Activated CD8-positive, alpha-beta memory T cell treated with anti-CD3 and anti-CD28 coated beads, Interleukin-2, amount 10 ng/mL, durations not matched to agents 7 days and 5 days (primary cell): Measurements from ENCODE around the gene PUS1. TPM values are rescaled to one million over a fixed set of nuclear protein-coding genes. Genes with fewer than 3 reads are reported as not detected.

ENCODE experiments used
- ATAC-seq: fragments of 150-1000 bp; cut with Tn5 transposase; one replicate; pipeline ENCODE4 v1.10.0; 2021; ENCODE audit warnings: moderate library complexity
- CTCF ChIA-PET: fragments of 350-600 bp; sonication (Branson Sonifier 250); formaldehyde crosslinking; loops from one replicate; lab custom pipeline; 2021; ENCODE audit warnings: antibody characterized with exemption; lab: Charles Lee
- DNase-seq: peaks from one replicate; pipeline ENCODE4 v3.0.0-alpha.2; 2020
- H3K27ac Mint-ChIP-seq: one replicate; pipeline ENCODE4 v1.8.0; 2021; ENCODE audit warnings: mild to moderate bottlenecking, mixed read lengths
- H3K27me3 Mint-ChIP-seq: one replicate; pipeline ENCODE4 v1.8.0; 2021; ENCODE audit warnings: mixed read lengths
- H3K36me3 Mint-ChIP-seq: one replicate; pipeline ENCODE4 v1.8.0; 2021; ENCODE audit warnings: mild to moderate bottlenecking, mixed read lengths
- H3K4me1 Mint-ChIP-seq: one replicate; pipeline ENCODE4 v1.8.0; 2021; ENCODE audit warnings: mixed read lengths
- H3K4me3 Mint-ChIP-seq: one replicate; pipeline ENCODE4 v1.8.0; 2021; ENCODE audit warnings: mild to moderate bottlenecking, moderate library complexity, mixed read lengths
- H3K9me3 Mint-ChIP-seq: one replicate; pipeline ENCODE4 v1.8.0; 2022; ENCODE audit warnings: low read depth, mixed read lengths
- total RNA-seq, 2 experiments: library from RNA; stranded (reverse); gene quantifications; one replicate each; pipeline ENCODE4 v1.2.3, GENCODE V29; 2021

Gene PUS1
- total RNA-seq, 2 experiments from 2014 or later: 64.2 to 69.3 TPM

- Mint-ChIP-seq H3K4me1 (peaks cover 12% of the 10 kb centered on the region), H3K27me3 (no peaks in the 10 kb centered on the region), H3K4me3 (peak overlapping the region; percentile 75), H3K27ac (no peak overlapping the region), H3K9me3 (no peaks in the 10 kb centered on the region), H3K36me3 (no peaks in the 10 kb centered on the region)
- DNase-seq (peak; percentile 79), ATAC-seq (peak; percentile 70)
- CTCF ChIA-PET: no interaction called here
These were observed 32.8 kb upstream of the PUS1 start for GRCh38 chr12:131896080-131896810.

GRCh38 chr12:131896811-131897270 lies 32.2 kb upstream of the PUS1 start:
- H3K27ac Mint-ChIP-seq: no peak overlapping the region
- H3K4me3 Mint-ChIP-seq: no peak overlapping the region
- CTCF ChIA-PET: no interaction called here

GRCh38 chr12:131897276-131897675 lies 31.8 kb upstream of the PUS1 start:
- Mint-ChIP-seq H3K36me3 (no peaks in the 10 kb centered on the region), H3K27ac (no peak overlapping the region), H3K4me3 (no peak overlapping the region), H3K4me1 (peaks cover 12% of the 10 kb centered on the region), H3K27me3 (no peaks in the 10 kb centered on the region), H3K9me3 (no peaks in the 10 kb centered on the region)
- no peak for DNase-seq
- ATAC-seq: no peak
- CTCF ChIA-PET: no interaction called here

More at GRCh38 chr12:131896811-131897270, 32.2 kb upstream of the PUS1 start:
- H3K27me3 Mint-ChIP-seq: no peaks in the 10 kb centered on the region
- H3K9me3 Mint-ChIP-seq: no peaks in the 10 kb centered on the region
- H3K4me1 Mint-ChIP-seq: peaks cover 12% of the 10 kb centered on the region
- no peaks in the 10 kb centered on the region for H3K36me3 Mint-ChIP-seq
- DNase-seq (no peak), ATAC-seq (no peak)

GRCh38 chr12:131897875-131898274 lies 31.2 kb upstream of the PUS1 start:
- DNase-seq (no peak), ATAC-seq (no peak)
- Mint-ChIP-seq H3K27me3 (no peaks in the 10 kb centered on the region), H3K36me3 (no peaks in the 10 kb centered on the region), H3K9me3 (no peaks in the 10 kb centered on the region), H3K4me1 (peaks cover 12% of the 10 kb centered on the region), H3K4me3 (no peak overlapping the region), H3K27ac (no peak overlapping the region)
- CTCF ChIA-PET: no interaction called here

GRCh38 chr12:131900397-131900796 lies 28.7 kb upstream of the PUS1 start:
- Mint-ChIP-seq H3K36me3 (no peaks in the 10 kb centered on the region), H3K4me3 (no peak overlapping the region), H3K27me3 (no peaks in the 10 kb centered on the region), H3K9me3 (no peaks in the 10 kb centered on the region), H3K27ac (no peak overlapping the region), H3K4me1 (peaks cover 12% of the 10 kb centered on the region)
- CTCF ChIA-PET: no interaction called here
- ATAC-seq (no peak), DNase-seq (no peak)

GRCh38 chr12:131901431-131902331 lies 27.4 kb upstream of the PUS1 start:
- CTCF ChIA-PET: no interaction called here
- H3K9me3 Mint-ChIP-seq: no peaks in the 10 kb centered on the region
- no peak overlapping the region for H3K27ac Mint-ChIP-seq
- H3K36me3 Mint-ChIP-seq: no peaks in the 10 kb centered on the region
- H3K27me3 Mint-ChIP-seq: no peaks in the 10 kb centered on the region
- no peak overlapping the region for H3K4me3 Mint-ChIP-seq
- H3K4me1 Mint-ChIP-seq: peaks cover 10% of the 10 kb centered on the region
- no peak for ATAC-seq
- DNase-seq: no peak

GRCh38 chr12:131902332-131903241 lies 26.5 kb upstream of the PUS1 start:
- CTCF ChIA-PET: no interaction called here
- ATAC-seq (no peak), DNase-seq (no peak)
- no peaks in the 10 kb centered on the region for H3K9me3 Mint-ChIP-seq
- H3K4me3 Mint-ChIP-seq: no peak overlapping the region
- no peaks in the 10 kb centered on the region for H3K27me3 Mint-ChIP-seq
- no peak overlapping the region for H3K27ac Mint-ChIP-seq
- no peaks in the 10 kb centered on the region for H3K36me3 Mint-ChIP-seq
- H3K4me1 Mint-ChIP-seq: peaks cover 4% of the 10 kb centered on the region

- Mint-ChIP-seq H3K4me3 (no peak overlapping the region), H3K27ac (no peak overlapping the region), H3K4me1 (peaks cover 4% of the 10 kb centered on the region), H3K9me3 (no peaks in the 10 kb centered on the region), H3K36me3 (no peaks in the 10 kb centered on the region), H3K27me3 (no peaks in the 10 kb centered on the region)
- CTCF ChIA-PET: no interaction called here
- ATAC-seq (no peak), DNase-seq (no peak)
These were observed 25.5 kb upstream of the PUS1 start for GRCh38 chr12:131903270-131904255.

GRCh38 chr12:131904346-131904745 lies 24.7 kb upstream of the PUS1 start:
- no peak overlapping the region for H3K4me3 Mint-ChIP-seq
- no peak overlapping the region for H3K27ac Mint-ChIP-seq
- H3K27me3 Mint-ChIP-seq: no peaks in the 10 kb centered on the region
- H3K9me3 Mint-ChIP-seq: no peaks in the 10 kb centered on the region
- DNase-seq (no peak), ATAC-seq (no peak)
- CTCF ChIA-PET: no interaction called here
- peaks cover 4% of the 10 kb centered on the region for H3K4me1 Mint-ChIP-seq
- no peaks in the 10 kb centered on the region for H3K36me3 Mint-ChIP-seq

- no peaks in the 10 kb centered on the region for H3K9me3 Mint-ChIP-seq
- DNase-seq (no peak), ATAC-seq (no peak)
- CTCF ChIA-PET: no interaction called here
- no peaks in the 10 kb centered on the region for H3K27me3 Mint-ChIP-seq
- H3K36me3 Mint-ChIP-seq: no peaks in the 10 kb centered on the region
- H3K4me1 Mint-ChIP-seq: peaks cover 4% of the 10 kb centered on the region
- H3K27ac Mint-ChIP-seq: no peak overlapping the region
- H3K4me3 Mint-ChIP-seq: no peak overlapping the region
These were observed 23.9 kb upstream of the PUS1 start for GRCh38 chr12:131905081-131905629.

- H3K9me3 Mint-ChIP-seq: no peaks in the 10 kb centered on the region
These were observed 23.4 kb upstream of the PUS1 start for GRCh38 chr12:131905630-131906091.

More at GRCh38 chr12:131905630-131906091, 23.4 kb upstream of the PUS1 start:
- no peaks in the 10 kb centered on the region for H3K36me3 Mint-ChIP-seq
- no peak overlapping the region for H3K27ac Mint-ChIP-seq
- DNase-seq (no peak), ATAC-seq (no peak)
- H3K4me3 Mint-ChIP-seq: no peak overlapping the region
- CTCF ChIA-PET: no interaction called here
- H3K27me3 Mint-ChIP-seq: no peaks in the 10 kb centered on the region
- peaks cover 4% of the 10 kb centered on the region for H3K4me1 Mint-ChIP-seq
